GM21381 (cell line): ENCODE measurements around the gene NOC2L.
"Not testable (repeated sequence)": the region's sequence is repeated elsewhere in the genome, so short reads cannot be mapped to it uniquely, and the experiment has no call there.

ENCODE experiments used
- ATAC-seq: cut with Tn5 transposase; IDR thresholded peaks from one replicate; pipeline ENCODE4 v1.9.1; 2021; ENCODE audit warnings: mild to moderate bottlenecking, moderate library complexity; ENCODE audit not compliant: unreplicated experiment

NOC2L gene

DNA sequence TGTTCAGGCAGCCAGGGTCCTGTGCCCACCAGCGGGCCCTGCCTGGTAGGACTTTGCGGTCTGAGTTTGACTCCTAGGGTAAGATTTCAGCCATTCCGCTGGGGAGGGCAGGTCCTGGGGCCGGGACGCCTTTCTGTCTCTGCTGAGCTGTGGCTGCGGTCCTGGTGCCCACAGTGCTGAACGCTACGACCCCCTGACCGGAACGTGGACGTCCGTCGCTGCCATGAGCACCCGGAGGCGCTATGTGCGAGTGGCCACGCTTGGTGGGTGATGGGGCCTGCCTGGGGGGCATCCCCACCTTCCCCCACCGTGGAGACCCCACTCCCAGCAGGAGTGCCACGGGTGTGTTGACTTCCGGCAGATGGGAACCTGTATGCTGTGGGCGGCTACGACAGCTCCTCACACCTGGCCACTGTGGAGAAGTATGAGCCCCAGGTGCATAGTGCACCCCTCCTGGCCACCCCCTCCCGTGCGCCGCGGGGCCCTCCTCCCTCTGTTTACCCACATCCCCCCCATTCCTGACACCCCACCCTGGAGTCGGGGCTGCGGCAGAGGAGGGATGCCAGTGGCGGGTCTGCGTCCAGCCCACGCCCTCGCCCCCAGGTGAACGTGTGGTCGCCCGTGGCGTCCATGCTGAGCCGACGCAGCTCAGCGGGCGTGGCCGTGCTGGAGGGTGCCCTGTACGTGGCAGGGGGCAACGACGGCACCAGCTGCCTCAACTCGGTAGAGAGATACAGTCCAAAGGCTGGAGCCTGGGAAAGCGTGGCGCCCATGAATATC, 4.9 kb upstream of the NOC2L start:
- ATAC-seq: no peak

GRCh38 chr1:963301-963651, 4.2 kb upstream of the NOC2L start:
- no peak for ATAC-seq

DNA sequence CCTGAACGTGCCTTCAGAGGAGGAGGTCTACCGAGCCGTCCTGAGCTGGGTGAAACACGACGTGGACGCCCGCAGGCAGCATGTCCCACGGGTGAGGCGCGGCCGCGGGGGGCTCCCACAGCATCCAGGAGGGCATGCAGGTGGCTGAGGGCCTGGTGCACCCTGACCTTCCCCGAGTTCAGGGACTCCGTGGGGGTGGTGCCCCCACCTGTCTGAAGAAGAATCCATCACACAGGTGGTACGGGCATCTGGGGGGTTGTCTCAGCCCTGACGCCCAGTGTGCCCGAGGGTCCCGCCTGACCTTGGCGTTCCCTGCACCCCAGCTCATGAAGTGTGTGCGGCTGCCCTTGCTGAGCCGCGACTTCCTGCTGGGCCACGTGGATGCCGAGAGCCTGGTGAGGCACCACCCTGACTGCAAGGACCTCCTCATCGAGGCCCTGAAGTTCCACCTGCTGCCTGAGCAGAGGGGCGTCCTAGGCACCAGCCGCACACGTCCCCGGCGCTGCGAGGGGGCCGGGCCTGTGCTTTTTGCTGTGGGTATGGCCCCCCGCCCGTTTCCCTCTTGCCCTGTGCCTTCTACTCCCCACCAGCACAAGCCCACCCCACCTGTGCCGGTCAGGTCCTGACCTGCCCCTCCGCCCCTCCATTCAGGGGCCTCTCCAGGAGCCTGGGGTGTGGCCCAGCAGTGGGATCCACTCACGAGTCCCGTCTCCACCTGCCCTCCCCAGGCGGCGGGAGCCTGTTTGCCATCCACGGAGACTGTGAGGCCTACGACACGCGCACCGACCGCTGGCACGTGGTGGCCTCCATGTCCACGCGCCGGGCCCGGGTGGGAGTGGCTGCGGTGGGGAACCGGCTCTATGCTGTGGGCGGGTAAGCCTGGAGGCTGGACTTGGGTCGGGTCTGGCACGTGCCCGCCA, 3.6 kb upstream of the NOC2L start:
- ATAC-seq: no peak

DNA sequence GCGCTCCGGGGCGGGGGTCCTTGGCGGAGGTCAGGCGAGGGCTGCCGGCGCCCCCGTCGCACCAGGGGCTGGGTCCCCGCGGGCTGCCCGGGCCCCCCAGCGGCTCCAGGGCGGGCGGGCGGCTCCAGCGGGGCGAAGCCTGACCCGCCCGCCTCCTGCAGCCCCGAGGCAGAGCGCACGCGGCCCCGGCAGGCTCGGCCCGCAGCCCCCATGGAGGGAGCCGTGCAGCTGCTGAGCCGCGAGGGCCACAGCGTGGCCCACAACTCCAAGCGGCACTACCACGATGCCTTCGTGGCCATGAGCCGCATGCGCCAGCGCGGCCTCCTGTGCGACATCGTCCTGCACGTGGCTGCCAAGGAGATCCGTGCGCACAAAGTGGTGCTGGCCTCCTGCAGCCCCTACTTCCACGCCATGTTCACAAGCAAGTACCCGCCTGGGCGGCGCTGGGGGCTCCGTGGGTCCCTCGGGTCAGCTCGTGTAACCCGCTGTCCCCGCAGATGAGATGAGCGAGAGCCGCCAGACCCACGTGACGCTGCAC, 2.1 kb upstream of the NOC2L start:
- no peak for ATAC-seq

DNA sequence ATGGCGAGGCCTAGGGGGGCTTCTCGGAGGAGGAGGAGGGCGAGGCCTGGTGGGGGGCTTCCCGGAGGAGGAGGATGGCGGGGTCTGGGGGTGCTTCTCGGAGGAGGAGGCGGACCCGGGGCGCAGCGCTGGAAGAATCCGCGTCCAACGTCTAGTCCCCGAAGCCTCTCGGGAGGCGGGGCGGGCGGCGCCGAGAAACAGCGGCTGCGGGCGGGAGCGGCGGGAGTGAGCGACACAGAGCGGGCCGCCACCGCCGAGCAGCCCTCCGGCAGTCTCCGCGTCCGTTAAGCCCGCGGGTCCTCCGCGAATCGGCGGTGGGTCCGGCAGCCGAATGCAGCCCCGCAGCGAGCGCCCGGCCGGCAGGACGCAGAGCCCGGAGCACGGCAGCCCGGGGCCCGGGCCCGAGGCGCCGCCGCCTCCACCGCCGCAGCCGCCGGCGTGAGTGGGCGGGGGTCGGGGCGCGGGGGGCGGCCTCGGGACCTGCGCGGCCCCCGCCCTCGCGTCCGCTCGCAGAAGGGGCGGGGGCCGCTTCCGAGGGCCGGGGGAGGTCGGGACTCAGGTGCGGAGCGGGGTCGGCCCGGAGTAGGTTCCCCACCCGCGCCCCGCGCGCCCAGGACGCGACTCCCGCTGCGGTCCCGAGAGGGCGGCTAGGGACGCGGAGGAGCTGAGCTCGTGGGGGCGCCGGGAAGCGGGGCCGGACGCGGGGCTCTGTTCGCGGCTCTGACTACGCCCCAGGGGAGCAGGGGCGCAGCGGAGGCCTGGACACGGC, 1.5 kb upstream of the NOC2L start, which contains the start of gene KLHL17:
TSS of gene KLHL17 (plus strand) at position 222 of the 769 bp plus-strand sequence. CDS start at position 332, 110 bp downstream.
- ATAC-seq: peak; percentile 41

GRCh38 chr1:959731-960362, 791 bp upstream of the NOC2L start:
- no peak for ATAC-seq

- ATAC-seq: no peak
These were observed 2.4 kb downstream of the NOC2L start for GRCh38 chr1:956636-957035.

- ATAC-seq: no peak
These were observed 3.6 kb downstream of the NOC2L start for GRCh38 chr1:955474-955873.

DNA sequence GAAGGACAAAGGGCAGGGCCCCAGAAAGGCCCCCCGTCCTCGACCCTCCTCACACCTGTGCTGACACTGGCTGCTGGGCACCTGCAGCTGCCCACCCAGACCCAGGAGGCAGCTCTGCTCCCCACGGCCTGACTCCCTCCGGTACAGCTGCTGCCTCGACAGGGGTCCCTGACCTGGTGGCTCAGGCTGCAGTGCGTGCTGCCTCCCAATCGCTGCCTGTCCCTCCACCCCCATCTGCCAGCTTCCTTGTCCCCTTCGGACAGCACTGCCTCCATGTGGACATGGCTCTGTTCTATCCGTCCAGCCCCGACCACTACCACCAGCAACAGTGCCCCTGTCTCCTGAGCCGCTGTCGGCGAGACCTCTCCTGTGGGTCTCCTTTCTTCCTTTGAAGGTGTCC, 4.1 kb downstream of the NOC2L start:
- no peak for ATAC-seq

DNA sequence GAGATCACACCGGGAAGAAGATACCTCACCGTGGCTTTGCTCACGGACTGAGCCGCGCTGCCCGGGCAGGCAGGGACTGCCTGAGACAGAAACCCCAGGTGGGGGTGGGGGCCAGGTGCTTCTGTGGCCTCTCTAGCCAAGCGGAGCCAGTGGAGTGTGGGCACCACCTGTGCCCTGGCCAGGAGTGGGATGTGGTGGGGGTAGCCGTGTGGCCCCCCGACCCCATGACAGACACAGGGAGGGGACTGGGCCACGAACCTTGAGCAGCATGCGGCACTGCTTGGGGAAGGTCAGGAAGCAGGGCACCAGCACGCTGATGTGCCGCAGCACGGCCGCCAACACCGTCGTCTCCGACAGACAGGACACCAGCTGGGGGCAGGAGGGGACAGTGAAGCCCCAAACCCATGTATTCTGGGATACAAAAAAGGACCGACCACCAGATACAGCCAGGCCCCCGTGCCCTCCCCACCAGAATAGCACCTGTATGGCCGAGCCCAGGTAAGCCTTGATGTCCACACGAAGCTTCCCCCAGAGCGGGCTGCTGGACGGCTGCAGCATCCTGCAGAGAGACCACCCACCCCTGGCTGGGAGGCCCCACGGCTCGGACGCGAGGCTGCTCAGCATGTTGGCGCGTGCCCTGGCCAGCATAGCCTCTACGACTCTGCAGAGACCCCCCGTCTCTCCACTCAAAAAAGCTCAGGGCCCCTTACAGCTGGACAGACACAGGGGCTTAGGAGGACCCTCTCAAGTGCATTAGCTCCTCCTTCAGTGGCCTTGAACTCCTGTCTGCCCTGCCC, 5.3 kb downstream of the NOC2L start:
- ATAC-seq: no peak

DNA sequence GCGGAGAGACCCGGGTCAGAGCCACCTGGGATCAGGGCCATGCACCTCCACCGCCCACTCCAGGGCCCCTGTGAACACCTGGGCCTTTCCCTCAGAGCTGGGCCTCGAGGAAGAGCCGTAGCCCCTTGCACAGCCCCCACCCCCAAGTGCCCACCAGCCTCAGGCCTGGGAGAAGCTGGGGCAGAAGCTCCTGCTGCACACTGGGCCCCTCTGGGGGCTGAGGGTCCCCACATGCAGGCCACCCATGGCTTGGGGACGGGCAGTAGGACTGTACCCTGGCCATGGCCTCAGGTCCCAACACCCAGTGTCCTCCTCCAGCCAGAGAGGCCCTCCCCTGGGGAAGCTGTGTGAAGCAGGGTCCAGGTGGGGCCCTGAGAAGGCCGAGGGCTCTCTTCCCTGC, 6.5 kb downstream of the NOC2L start:
- no peak for ATAC-seq

DNA sequence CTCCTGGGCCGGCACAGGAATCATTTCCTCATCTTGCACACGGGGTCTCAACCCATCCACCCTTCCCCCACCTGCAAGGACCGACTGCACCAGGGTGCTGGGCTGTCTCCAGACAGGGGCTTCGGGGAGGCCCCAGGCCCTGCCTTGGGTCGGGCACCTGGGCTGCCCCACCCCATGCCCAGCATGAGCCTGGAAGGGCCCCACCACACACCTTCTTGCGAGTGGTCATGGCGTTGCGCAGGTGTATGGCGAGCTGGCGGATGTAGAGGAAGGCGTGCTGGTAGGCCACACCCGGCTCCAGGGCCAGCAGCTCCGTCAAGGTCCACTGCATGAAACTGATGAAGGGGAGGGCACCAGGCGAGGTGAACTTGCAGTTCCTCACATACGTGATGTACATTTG, 6.9 kb downstream of the NOC2L start:
- ATAC-seq: no peak

- ATAC-seq: no peak
These were observed 7.7 kb downstream of the NOC2L start for GRCh38 chr1:951364-951763.

- no peak for ATAC-seq
These were observed 8.2 kb downstream of the NOC2L start for GRCh38 chr1:950881-951280.

DNA sequence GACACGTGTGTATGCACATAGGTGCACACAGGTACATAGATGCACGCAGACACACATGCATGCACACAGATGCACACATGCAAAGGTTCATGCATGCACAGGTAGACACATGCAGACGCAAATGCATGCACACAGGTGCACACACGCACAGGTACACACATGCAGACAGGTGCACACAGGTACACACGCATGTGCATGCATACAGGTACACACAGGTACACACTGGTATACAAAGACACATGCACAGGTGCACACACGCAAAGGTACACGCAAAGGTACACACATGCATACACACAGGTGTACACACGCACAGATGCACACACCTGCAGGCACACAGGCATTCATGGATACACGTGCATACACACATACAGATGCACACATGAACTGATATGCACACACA, 8.8 kb downstream of the NOC2L start:
- ATAC-seq: no peak

GRCh38 chr1:947958-948357, 11.1 kb downstream of the NOC2L start:
- no peak for ATAC-seq

DNA sequence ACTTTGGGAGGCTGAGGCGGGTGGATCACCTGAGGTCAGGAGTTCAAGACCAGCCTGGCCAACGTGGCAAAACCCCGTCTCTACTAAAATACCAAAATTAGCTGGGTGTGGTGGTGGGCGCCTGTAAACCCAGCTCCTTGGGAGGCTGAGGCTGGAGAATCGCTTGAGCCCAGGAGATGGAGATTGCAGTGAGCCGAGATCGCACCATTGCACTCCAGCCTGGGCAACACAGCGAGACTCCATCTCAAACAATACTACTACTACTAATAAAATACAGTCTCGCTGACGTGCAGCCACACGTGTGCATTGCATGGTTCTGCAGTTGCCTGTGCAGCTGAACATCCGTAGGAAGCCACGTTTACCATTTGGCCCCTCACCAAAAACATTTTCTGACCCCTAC, 12.2 kb downstream of the NOC2L start:
- ATAC-seq: not testable (repeated sequence)

GRCh38 chr1:945688-946556, 13.1 kb downstream of the NOC2L start:
- ATAC-seq: no peak
